ENCODE measurements around the gene SEMA3A.

SEMA3A gene

GRCh38 chr7:83987764-83988163 is 206.8 kb downstream of the SEMA3A start:
- in situ Hi-C loops (cut with MboI; ENCODE audit: low pct_unique_long_range_greater_than_20kb, low sequenced_read_pairs, unreplicated experiment), result no loop called here
- no peak for DNase-seq (ENCODE audit: low spot score)
- no peak for TF ChIP-seq CTCF (IDR thresholded peaks at IDR 0.05; ENCODE audit: extremely low read depth, insufficient read depth, missing control alignments)

GRCh38 chr7:83985821-83986220 is 208.8 kb downstream of the SEMA3A start:
- TF ChIP-seq CTCF (IDR thresholded peaks at IDR 0.05; ENCODE audit: extremely low read depth, insufficient read depth, missing control alignments), result no peak
- in situ Hi-C loops (cut with MboI; ENCODE audit: low pct_unique_long_range_greater_than_20kb, low sequenced_read_pairs, unreplicated experiment), result no loop called here
- DNase-seq (ENCODE audit: low spot score), result no peak

DNA sequence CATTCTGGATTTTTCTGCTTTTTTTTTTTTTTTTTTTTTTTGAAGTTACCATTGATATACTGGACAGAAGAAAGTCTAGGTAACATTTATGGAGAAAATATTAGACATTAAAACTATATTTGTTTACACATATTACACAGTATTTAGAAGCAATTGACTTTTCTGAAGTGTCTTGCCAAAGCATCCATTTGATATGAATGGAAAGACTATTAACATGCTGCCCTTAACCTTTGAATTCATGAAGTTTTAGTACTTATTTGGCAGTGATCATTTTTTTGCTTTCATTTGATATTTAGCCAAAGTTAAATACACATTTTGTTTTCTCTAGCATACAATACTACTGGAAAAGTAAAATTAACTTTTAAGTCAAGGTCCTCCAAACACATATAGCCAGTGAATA is 210.0 kb downstream of the SEMA3A start:
- DNase-seq (ENCODE audit: low spot score), result no peak

DNA sequence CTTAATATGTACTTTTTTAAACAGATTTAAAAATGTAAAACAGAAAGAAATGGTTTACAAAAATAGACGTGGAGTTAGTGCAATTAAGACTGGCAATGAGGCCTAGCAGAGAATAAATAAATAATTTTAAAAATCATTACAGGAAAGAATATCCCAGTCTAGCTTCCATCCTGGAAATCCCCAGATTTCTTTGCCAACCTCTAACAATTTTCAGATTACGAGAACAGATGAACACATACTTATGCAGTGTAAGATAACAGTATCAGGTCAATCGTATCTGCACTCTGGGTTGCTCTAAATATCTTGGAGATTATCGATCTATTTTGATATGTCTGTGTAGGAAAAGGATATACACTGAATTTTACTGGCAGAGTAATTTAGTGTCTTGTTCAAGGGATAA is 210.5 kb downstream of the SEMA3A start:
- in situ Hi-C loops (cut with MboI; ENCODE audit: low pct_unique_long_range_greater_than_20kb, low sequenced_read_pairs, unreplicated experiment), result no loop called here
- DNase-seq (ENCODE audit: low spot score), result no peak
- no peak for TF ChIP-seq CTCF (IDR thresholded peaks at IDR 0.05; ENCODE audit: extremely low read depth, insufficient read depth, missing control alignments)

More for the DNA sequence above, 210.0 kb downstream of the SEMA3A start:
- in situ Hi-C loops (cut with MboI; ENCODE audit: low pct_unique_long_range_greater_than_20kb, low sequenced_read_pairs, unreplicated experiment), result no loop called here
- no peak for TF ChIP-seq CTCF (IDR thresholded peaks at IDR 0.05; ENCODE audit: extremely low read depth, insufficient read depth, missing control alignments)

DNA sequence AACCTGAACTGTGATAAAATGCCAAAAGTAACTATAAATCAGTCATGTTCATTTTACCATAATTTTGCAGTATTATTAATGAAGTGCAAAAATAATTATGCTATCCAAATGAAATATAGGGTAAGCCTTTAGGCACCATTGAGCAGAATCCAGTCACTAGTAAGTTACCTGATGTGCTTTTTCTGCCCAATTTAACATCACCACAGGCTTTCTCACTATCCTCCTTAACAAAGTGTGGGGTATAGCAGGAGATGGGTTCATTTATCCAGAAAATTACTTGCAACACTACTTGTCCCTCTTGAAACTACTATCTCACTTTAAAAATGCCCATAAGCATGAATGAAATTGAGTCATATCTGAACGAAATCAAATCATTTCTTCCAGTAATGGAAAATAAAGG is 211.0 kb downstream of the SEMA3A start:
- TF ChIP-seq CTCF (IDR thresholded peaks at IDR 0.05; ENCODE audit: extremely low read depth, insufficient read depth, missing control alignments), result no peak
- in situ Hi-C loops (cut with MboI; ENCODE audit: low pct_unique_long_range_greater_than_20kb, low sequenced_read_pairs, unreplicated experiment), result no loop called here
- no peak for DNase-seq (ENCODE audit: low spot score)

GRCh38 chr7:83976302-83976701 is 218.3 kb downstream of the SEMA3A start:
- DNase-seq (ENCODE audit: low spot score), result peak; percentile 29
- TF ChIP-seq CTCF (IDR thresholded peaks at IDR 0.05; ENCODE audit: extremely low read depth, insufficient read depth, missing control alignments), result peak; percentile 66
- in situ Hi-C loops (cut with MboI; ENCODE audit: low pct_unique_long_range_greater_than_20kb, low sequenced_read_pairs, unreplicated experiment), result loop anchor here (10.0 kb wide), 1 partner anchor 1048 kb away; no protein-coding TSS in a partner anchor

DNA sequence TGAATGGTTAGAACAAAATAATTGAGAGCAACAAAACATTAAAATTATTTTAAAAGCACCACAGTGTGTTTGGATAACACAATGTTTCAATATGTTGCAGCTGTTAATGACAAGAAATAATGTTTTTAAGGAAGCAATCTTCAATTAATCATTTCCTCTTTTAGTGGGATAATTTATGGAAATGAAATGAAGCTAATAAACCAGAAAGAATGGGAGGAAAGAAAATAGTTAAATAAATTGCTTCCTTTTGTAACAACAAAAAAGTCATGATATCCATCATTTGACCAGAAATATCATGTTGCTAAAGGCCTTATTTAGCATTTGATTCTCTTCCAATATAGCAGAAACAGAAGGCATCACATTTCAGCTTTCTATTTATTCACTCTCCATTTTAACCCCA is 224.5 kb downstream of the SEMA3A start:
- TF ChIP-seq CTCF (IDR thresholded peaks at IDR 0.05; ENCODE audit: extremely low read depth, insufficient read depth, missing control alignments), result no peak
- no peak for DNase-seq (ENCODE audit: low spot score)
- in situ Hi-C loops (cut with MboI; ENCODE audit: low pct_unique_long_range_greater_than_20kb, low sequenced_read_pairs, unreplicated experiment), result loop anchor here (10.0 kb wide), 1 partner anchor 1055 kb away; no protein-coding TSS in a partner anchor
